WERI-Rb-1 (cell line): ENCODE measurements around the gene NAV2.
A peak's percentile ranks its signal among the peaks of the same experiment; 100 is the strongest.

Experiments
- DNase-seq: peaks from one replicate; pipeline ENCODE4 v3.0.0-alpha.2; 2020
- H3K27ac ChIP-seq: fragments of 250-450 bp; sonication (Bioruptor Pico); 2 replicates; pipeline ENCODE4 v1.5.1; 2020; ENCODE audit warnings: mild to moderate bottlenecking, moderate library complexity
- H3K27me3 ChIP-seq: fragments of 250-450 bp; sonication (Bioruptor Pico); 2 replicates; pipeline ENCODE4 v1.5.1; 2021; ENCODE audit warnings: mild to moderate bottlenecking, low read depth, moderate library complexity; ENCODE audit not compliant: insufficient read depth, severe bottlenecking
- H3K36me3 ChIP-seq: fragments of 250-450 bp; sonication (Bioruptor Pico); 2 replicates; pipeline ENCODE4 v1.5.1; 2020; ENCODE audit warnings: mild to moderate bottlenecking, moderate library complexity
- H3K4me3 ChIP-seq: 2 replicates; pipeline ENCODE4 v1.5.1; 2011; ENCODE audit warnings: low read depth, mild to moderate bottlenecking, control low read depth, low read length
- H3K9me3 ChIP-seq: fragments of 250-450 bp; sonication (Bioruptor Pico); 2 replicates; pipeline ENCODE4 v1.5.1; 2021; ENCODE audit warnings: mild to moderate bottlenecking, moderate library complexity; ENCODE audit not compliant: severe bottlenecking
- TF ChIP-seq, protein P1 (sequence below): IDR thresholded peaks from 2 replicates; pipeline ENCODE4 v1.5.1; 2011; ENCODE audit warnings: low read depth, mild to moderate bottlenecking, control low read depth, inconsistent platforms, low read length

NAV2 gene

DNA sequence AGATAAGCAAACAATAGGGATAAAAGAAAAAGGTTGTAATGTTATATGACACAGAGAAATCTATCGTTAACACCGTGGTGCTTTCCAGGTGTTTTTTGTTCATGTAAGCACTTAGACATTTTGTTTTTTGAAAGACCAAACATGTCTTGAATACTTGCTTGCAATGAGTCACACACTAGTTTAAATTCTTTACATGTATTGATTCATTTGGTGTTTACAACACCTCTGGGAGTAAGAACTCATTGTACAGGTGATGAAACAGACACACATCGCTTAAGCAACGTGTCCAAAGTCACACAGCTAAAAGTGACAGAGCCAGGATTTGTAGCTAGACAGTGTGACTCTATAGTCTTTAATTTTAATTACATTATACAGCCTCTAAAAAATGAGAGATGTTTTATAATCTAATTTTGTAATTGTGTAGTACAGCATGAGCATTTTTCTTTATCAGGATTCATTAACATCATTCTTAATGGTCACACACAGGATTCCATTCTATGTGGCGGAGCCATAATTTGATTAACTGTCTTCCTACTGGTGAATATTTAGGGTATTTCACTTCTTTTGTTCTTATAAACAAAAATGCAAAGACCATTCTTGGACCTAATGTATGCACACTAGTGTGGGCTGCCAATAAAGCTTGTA lies 298.8 kb downstream of the NAV2 start:
- no peaks in the 10 kb centered on the region for H3K36me3 ChIP-seq
- TF ChIP-seq, protein P1, sequence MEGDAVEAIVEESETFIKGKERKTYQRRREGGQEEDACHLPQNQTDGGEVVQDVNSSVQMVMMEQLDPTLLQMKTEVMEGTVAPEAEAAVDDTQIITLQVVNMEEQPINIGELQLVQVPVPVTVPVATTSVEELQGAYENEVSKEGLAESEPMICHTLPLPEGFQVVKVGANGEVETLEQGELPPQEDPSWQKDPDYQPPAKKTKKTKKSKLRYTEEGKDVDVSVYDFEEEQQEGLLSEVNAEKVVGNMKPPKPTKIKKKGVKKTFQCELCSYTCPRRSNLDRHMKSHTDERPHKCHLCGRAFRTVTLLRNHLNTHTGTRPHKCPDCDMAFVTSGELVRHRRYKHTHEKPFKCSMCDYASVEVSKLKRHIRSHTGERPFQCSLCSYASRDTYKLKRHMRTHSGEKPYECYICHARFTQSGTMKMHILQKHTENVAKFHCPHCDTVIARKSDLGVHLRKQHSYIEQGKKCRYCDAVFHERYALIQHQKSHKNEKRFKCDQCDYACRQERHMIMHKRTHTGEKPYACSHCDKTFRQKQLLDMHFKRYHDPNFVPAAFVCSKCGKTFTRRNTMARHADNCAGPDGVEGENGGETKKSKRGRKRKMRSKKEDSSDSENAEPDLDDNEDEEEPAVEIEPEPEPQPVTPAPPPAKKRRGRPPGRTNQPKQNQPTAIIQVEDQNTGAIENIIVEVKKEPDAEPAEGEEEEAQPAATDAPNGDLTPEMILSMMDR, result no peak
- no peak overlapping the region for H3K4me3 ChIP-seq
- peak overlapping the region; percentile 28 for H3K27ac ChIP-seq
- no peaks in the 10 kb centered on the region for H3K27me3 ChIP-seq
- no peak for DNase-seq
- no peaks in the 10 kb centered on the region for H3K9me3 ChIP-seq

DNA sequence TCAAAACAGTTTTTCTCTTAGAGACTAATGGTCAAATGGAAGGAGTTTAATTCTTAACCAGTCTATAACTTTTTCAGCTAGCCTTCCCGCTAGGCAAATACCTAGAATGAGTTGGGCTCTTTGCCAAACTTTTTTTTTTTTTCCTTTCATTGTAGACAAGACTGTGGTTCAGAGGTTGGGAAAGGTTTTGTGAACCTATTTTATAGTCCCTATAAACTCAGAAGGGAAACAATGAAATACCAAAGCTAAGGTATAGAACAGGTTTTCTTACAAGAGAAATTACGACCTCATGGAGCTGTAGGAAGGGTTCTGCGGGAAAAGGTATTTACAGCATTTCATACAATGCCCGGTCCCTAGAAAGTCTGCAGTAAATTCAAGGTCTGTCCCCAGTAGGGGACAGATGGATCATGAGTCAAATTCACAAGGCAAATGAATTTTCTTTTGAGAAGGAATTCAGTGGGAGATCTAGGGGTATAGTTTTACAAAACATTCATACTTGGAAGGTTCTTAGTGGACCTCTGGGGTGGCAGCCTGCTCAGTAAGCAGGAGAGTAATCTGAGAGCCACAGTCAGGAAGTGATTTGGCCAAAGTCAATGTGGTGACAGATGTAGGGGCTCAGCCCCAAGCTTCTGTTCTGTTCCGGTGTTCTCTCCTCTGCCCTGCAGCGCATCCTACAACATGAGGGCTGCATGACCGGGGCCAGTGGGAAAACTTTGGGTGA lies 300.9 kb downstream of the NAV2 start:
- Histone ChIP-seq H3K36me3 (no peaks in the 10 kb centered on the region), H3K27ac (peak overlapping the region; percentile 75), H3K27me3 (no peaks in the 10 kb centered on the region), H3K9me3 (no peaks in the 10 kb centered on the region), H3K4me3 (no peak overlapping the region)
- TF ChIP-seq, protein P1, result no peak
- peak; percentile 85 for DNase-seq

DNA sequence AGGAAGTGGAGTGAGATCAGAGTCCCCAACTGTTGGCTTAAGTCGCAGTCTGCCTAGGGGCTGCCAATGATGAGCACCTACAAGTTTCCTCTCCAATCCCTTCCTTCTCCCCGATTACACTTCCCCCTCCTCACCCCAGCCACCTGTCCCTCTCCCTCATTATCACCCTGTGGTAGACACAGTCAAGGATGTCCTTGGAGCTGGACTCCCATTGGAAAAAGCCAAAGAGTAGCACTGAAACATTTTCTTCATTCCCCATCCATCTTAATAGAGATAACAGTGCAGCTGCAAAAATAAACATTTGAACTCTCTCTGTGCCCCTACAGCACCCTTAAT lies 301.4 kb downstream of the NAV2 start:
- Histone ChIP-seq H3K9me3 (no peaks in the 10 kb centered on the region), H3K27ac (peak overlapping the region; percentile 75), H3K4me3 (no peak overlapping the region), H3K27me3 (no peaks in the 10 kb centered on the region), H3K36me3 (no peaks in the 10 kb centered on the region)
- DNase-seq, result no peak
- TF ChIP-seq, protein P1, result no peak

DNA sequence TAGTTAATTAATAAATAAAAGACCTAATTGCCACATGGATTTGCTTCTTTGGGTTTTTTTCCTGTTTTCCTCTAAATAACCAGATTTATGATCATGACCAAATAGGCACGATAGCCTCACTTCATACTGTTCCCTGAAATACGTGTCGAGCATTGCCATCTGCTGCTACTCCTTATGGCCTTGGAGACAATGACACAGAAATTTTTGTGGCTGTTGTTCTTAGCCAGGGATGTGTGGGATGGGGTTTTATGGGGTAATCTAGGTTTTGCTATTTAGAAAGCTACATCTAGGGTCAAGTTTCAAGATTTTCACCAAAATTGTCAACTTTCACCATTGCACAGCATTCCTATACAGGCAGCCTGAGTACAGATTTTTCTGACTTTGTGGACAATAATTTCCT lies 302.5 kb downstream of the NAV2 start:
- TF ChIP-seq, protein P1, result no peak
- Histone ChIP-seq H3K4me3 (no peak overlapping the region), H3K9me3 (no peaks in the 10 kb centered on the region), H3K36me3 (no peaks in the 10 kb centered on the region), H3K27me3 (no peaks in the 10 kb centered on the region), H3K27ac (peak overlapping the region; percentile 75)
- no peak for DNase-seq

DNA sequence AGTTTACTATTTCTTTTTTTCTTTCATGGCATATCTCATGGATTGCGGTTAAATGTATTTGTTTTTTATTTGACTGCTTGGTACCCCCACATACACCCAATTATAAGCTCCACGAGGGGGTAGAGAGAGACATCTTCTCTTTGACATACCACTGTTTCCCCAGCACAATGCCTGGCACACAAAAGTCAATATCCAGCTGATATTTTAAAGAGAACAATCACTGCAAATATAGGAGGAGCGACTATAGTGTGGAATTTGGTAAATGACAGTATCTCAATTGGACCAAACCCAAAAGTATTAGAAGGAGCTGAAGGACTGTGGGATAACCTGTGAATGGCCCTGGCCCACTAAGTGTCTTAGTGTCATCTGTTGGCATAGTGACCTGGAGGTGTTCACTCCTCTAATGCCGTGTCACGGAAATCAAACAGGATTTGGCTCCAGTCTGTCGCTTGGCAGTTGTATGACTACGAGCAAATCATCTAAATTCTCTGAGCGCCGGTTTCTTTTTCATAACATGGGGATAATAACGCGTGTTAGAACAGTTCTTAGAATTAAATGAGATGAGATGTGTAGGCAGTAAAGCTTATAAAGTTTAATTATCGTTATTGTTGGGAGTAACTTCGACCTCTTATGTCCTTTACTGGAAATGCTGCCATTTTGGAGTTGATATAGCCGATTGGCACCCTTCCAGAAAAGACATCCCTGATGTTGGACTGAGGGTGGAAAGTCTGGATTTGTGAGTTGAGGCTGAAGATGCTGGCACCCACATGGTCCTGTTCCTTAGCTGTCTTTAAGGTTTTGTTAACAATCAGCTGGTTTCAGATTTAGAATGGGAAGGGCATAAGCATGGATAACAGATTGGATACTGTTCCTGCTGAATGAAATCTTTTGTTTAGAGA lies 303.1 kb downstream of the NAV2 start:
- H3K4me3 ChIP-seq, result no peak overlapping the region
- peak overlapping the region; percentile 57 for H3K27ac ChIP-seq
- no peaks in the 10 kb centered on the region for H3K27me3 ChIP-seq
- H3K9me3 ChIP-seq, result no peaks in the 10 kb centered on the region
- DNase-seq, result peak; percentile 64
- no peaks in the 10 kb centered on the region for H3K36me3 ChIP-seq
- TF ChIP-seq, protein P1, result no peak
